ENCODE measurements around the gene ADAM29. TPM values are rescaled to one million over a fixed set of nuclear protein-coding genes. Genes with fewer than 3 reads are reported as not detected.
"Not testable (repeated sequence)": the region's sequence is repeated elsewhere in the genome, so short reads cannot be mapped to it uniquely, and the experiment has no call there.

Gene ADAM29
- total and polyA plus RNA-seq, 2 donors (not counting 1 experiment from before 2014, with no cell fraction given), result not detected

- H3K27me3 ChIP-seq (replicated peaks in 1 of 4; ENCODE audit: control extremely low read depth in 1 of 4, control insufficient read depth in 3 of 4, insufficient read depth in 4 of 4, low read length in 3 of 4), result no peaks in the 10 kb centered on the region
- no peak overlapping the region for H3K27ac ChIP-seq (ENCODE audit: low read length in 2 of 2)
- no CpG with 5 or more reads among the region's 2 CpGs for WGBS (ENCODE audit: insufficient coverage)
- H3K4me2 ChIP-seq (replicated peaks; ENCODE audit: low read depth, low read length, poor library complexity, severe bottlenecking), result no peak overlapping the region
- peaks cover 0 to 4% (median 1%) of the 10 kb centered on the region in 3 donors for H3K9me3 ChIP-seq (ENCODE audit: control extremely low read depth in 1 of 3, control insufficient read depth in 2 of 3, insufficient read depth in 1 of 3, low read length in 2 of 3)
- intact Hi-C loops (cut with micrococcal nuclease), result no loop called here
- TF ChIP-seq EZH2 (IDR thresholded peaks at IDR 0.05; ENCODE audit: borderline replicate concordance, insufficient read depth, low read depth, low read length, poor library complexity, severe bottlenecking), result no peak
- no peak for TF ChIP-seq CTCF (IDR thresholded peaks at IDR 0.05)
- H3K36me3 ChIP-seq (replicated peaks in 1 of 2; ENCODE audit: control extremely low read depth in 1 of 2, control insufficient read depth in 1 of 2, extremely low read depth in 1 of 2, insufficient read depth in 2 of 2, low read length in 1 of 2), result no peaks in the 10 kb centered on the region
- H3K79me2 ChIP-seq (ENCODE audit: control insufficient read depth, insufficient read depth, low read length), result no peaks in the 10 kb centered on the region
- no peaks in the 10 kb centered on the region for H3K27me3 Mint-ChIP-seq
- no peaks in the 10 kb centered on the region for H3K4me1 ChIP-seq (ENCODE audit: control insufficient read depth in 2 of 2, insufficient read depth in 2 of 2, low read length in 2 of 2)
- H3K4me3 Mint-ChIP-seq, result no peak overlapping the region
- no peaks in the 10 kb centered on the region for H4K20me1 ChIP-seq (ENCODE audit: control insufficient read depth, insufficient read depth, low read length, poor library complexity, severe bottlenecking)
- H3K4me3 ChIP-seq (ENCODE audit: control extremely low read depth in 1 of 5, extremely low read depth in 1 of 5, insufficient read depth in 1 of 5, low read depth in 2 of 5, low read length in 4 of 5), result no peak overlapping the region
- H3K9ac ChIP-seq (ENCODE audit: low read length), result no peak overlapping the region
- H3K27ac Mint-ChIP-seq, result no peak overlapping the region
- H3K4me1 Mint-ChIP-seq, result peaks cover 2% of the 10 kb centered on the region
- ChIA-PET CTCF (no interaction called here), POLR2A (no interaction called here)
- ATAC-seq (ENCODE audit: low read depth) (no peak), DNase-seq (no peak)
- peaks cover 2% of the 10 kb centered on the region for H3K9me3 Mint-ChIP-seq (ENCODE audit: insufficient read depth)
- H2AFZ ChIP-seq (ENCODE audit: insufficient read depth, low read depth, low read length, poor library complexity, severe bottlenecking), result no peak overlapping the region
Observed at GRCh38 chr4:174973336-174973735, 55.2 kb downstream of the ADAM29 start.

- DNase-seq, result no peak
- Histone ChIP-seq H3K27me3 (replicated peaks in 1 of 4; ENCODE audit: control extremely low read depth in 1 of 4, control insufficient read depth in 3 of 4, insufficient read depth in 4 of 4, low read length in 3 of 4) (no peaks in the 10 kb centered on the region), H3K79me2 (ENCODE audit: control insufficient read depth, insufficient read depth, low read length) (no peaks in the 10 kb centered on the region), H2AFZ (ENCODE audit: insufficient read depth, low read depth, low read length, poor library complexity, severe bottlenecking) (no peak overlapping the region), H3K27ac (ENCODE audit: low read length in 2 of 2) (no peak overlapping the region), H3K36me3 (replicated peaks in 1 of 2; ENCODE audit: control extremely low read depth in 1 of 2, control insufficient read depth in 1 of 2, extremely low read depth in 1 of 2, insufficient read depth in 2 of 2, low read length in 1 of 2) (no peaks in the 10 kb centered on the region), H3K4me2 (replicated peaks; ENCODE audit: low read depth, low read length, poor library complexity, severe bottlenecking) (no peak overlapping the region), H3K9me3 (ENCODE audit: control extremely low read depth in 1 of 3, control insufficient read depth in 2 of 3, insufficient read depth in 1 of 3, low read length in 2 of 3) (peaks cover 0 to 14% (median 8%) of the 10 kb centered on the region in 3 donors), H4K20me1 (ENCODE audit: control insufficient read depth, insufficient read depth, low read length, poor library complexity, severe bottlenecking) (no peaks in the 10 kb centered on the region), H3K4me1 (ENCODE audit: control insufficient read depth in 2 of 2, insufficient read depth in 2 of 2, low read length in 2 of 2) (no peaks in the 10 kb centered on the region), H3K9ac (ENCODE audit: low read length) (no peak overlapping the region), H3K4me3 (ENCODE audit: control extremely low read depth in 1 of 5, extremely low read depth in 1 of 5, insufficient read depth in 1 of 5, low read depth in 2 of 5, low read length in 4 of 5) (no peak overlapping the region)
- no peak for ATAC-seq (ENCODE audit: low read depth)
- Mint-ChIP-seq H3K27ac (no peak overlapping the region), H3K4me1 (no peaks in the 10 kb centered on the region), H3K27me3 (no peaks in the 10 kb centered on the region), H3K9me3 (ENCODE audit: insufficient read depth) (peaks cover 21% of the 10 kb centered on the region), H3K4me3 (no peak overlapping the region)
- ChIA-PET CTCF (no interaction called here), POLR2A (no interaction called here)
- no peak for TF ChIP-seq CTCF (IDR thresholded peaks at IDR 0.05)
- TF ChIP-seq EZH2 (IDR thresholded peaks at IDR 0.05; ENCODE audit: borderline replicate concordance, insufficient read depth, low read depth, low read length, poor library complexity, severe bottlenecking), result no peak
- 79% methylated on average over 4 of the region's 6 CpGs for WGBS (ENCODE audit: insufficient coverage)
- intact Hi-C loops (cut with micrococcal nuclease), result no loop called here
Observed at GRCh38 chr4:174983128-174983750, 65.1 kb downstream of the ADAM29 start.

- ATAC-seq (ENCODE audit: low read depth); H3K79me2 ChIP-seq (ENCODE audit: control insufficient read depth, insufficient read depth, low read length); H3K4me1 Mint-ChIP-seq; H3K27ac ChIP-seq (ENCODE audit: low read length in 2 of 2); DNase-seq; CTCF ChIA-PET; intact Hi-C loops (cut with micrococcal nuclease); H4K20me1 ChIP-seq (ENCODE audit: control insufficient read depth, insufficient read depth, low read length, poor library complexity, severe bottlenecking); H3K9ac ChIP-seq (ENCODE audit: low read length); H3K36me3 ChIP-seq (replicated peaks in 1 of 2; ENCODE audit: control extremely low read depth in 1 of 2, control insufficient read depth in 1 of 2, extremely low read depth in 1 of 2, insufficient read depth in 2 of 2, low read length in 1 of 2); H3K27ac Mint-ChIP-seq; POLR2A ChIA-PET; H3K27me3 ChIP-seq (replicated peaks in 1 of 4; ENCODE audit: control extremely low read depth in 1 of 4, control insufficient read depth in 3 of 4, insufficient read depth in 4 of 4, low read length in 3 of 4); H3K4me2 ChIP-seq (replicated peaks; ENCODE audit: low read depth, low read length, poor library complexity, severe bottlenecking); H3K4me1 ChIP-seq (ENCODE audit: control insufficient read depth in 2 of 2, insufficient read depth in 2 of 2, low read length in 2 of 2); H3K27me3 Mint-ChIP-seq; H2AFZ ChIP-seq (ENCODE audit: insufficient read depth, low read depth, low read length, poor library complexity, severe bottlenecking); H3K4me3 ChIP-seq (ENCODE audit: control extremely low read depth in 1 of 5, extremely low read depth in 1 of 5, insufficient read depth in 1 of 5, low read depth in 2 of 5, low read length in 4 of 5); H3K4me3 Mint-ChIP-seq: not testable (repeated sequence)
- no CpG with 5 or more reads among the region's 5 CpGs for WGBS (ENCODE audit: insufficient coverage)
- H3K9me3 Mint-ChIP-seq (ENCODE audit: insufficient read depth), result peaks cover 21% of the 10 kb centered on the region
- peaks cover 0 to 15% (median 8%) of the 10 kb centered on the region in 3 donors for H3K9me3 ChIP-seq (ENCODE audit: control extremely low read depth in 1 of 3, control insufficient read depth in 2 of 3, insufficient read depth in 1 of 3, low read length in 2 of 3)
Observed at GRCh38 chr4:174983870-174984269, 65.7 kb downstream of the ADAM29 start.
